Mesendoderm (in vitro differentiated cells): ENCODE results near the gene NIBAN1.

Source experiments
- DNase-seq: peaks from one replicate; pipeline ENCODE4 v3.0.0; 2013
- H2AK5ac ChIP-seq: 2 replicates; pipeline ENCODE4 v1.6.1; 2013; ENCODE audit warnings: low read length, inconsistent platforms
- H2BK120ac ChIP-seq: 2 replicates; pipeline ENCODE4 v1.6.1; 2013; ENCODE audit warnings: low read depth, mild to moderate bottlenecking, low read length, moderate library complexity, mixed read lengths
- H2BK15ac ChIP-seq: replicated peaks from 2 replicates; pipeline ENCODE4 v1.6.1; 2013; ENCODE audit warnings: low read depth, mild to moderate bottlenecking, moderate library complexity
- H2BK5ac ChIP-seq: 2 replicates; pipeline ENCODE4 v1.6.1; 2013; ENCODE audit warnings: low read length, inconsistent platforms
- H3K18ac ChIP-seq: 2 replicates; pipeline ENCODE4 v1.6.1; 2013; ENCODE audit warnings: mild to moderate bottlenecking, low read length, mixed read lengths
- H3K23ac ChIP-seq: one replicate; pipeline ENCODE4 v1.6.1; 2013; ENCODE audit warnings: low read length
- H3K27ac ChIP-seq: 2 replicates; pipeline ENCODE4 v1.5.1; 2013; ENCODE audit warnings: low read depth, mild to moderate bottlenecking, inconsistent platforms, low read length, moderate library complexity
- H3K27me3 ChIP-seq: 2 replicates; pipeline ENCODE4 v1.6.1; 2013; ENCODE audit warnings: low read length, control low read depth, mild to moderate bottlenecking, inconsistent platforms; ENCODE audit not compliant: insufficient read depth, poor library complexity
- H3K36me3 ChIP-seq: 2 replicates; pipeline ENCODE4 v1.6.1; 2013; ENCODE audit warnings: low read length, inconsistent platforms; ENCODE audit not compliant: control insufficient read depth, insufficient read depth
- H3K4ac ChIP-seq: one replicate; pipeline ENCODE4 v1.6.1; 2013; ENCODE audit warnings: low read depth, mild to moderate bottlenecking, low read length, moderate library complexity
- H3K4me1 ChIP-seq: 2 replicates; pipeline ENCODE4 v1.6.1; 2013; ENCODE audit warnings: low read depth, low read length, inconsistent platforms; ENCODE audit not compliant: control insufficient read depth
- H3K4me2 ChIP-seq: 2 replicates; pipeline ENCODE4 v1.6.1; 2013; ENCODE audit warnings: low read length
- H3K4me3 ChIP-seq: 2 replicates; pipeline ENCODE4 v1.5.1; 2013; ENCODE audit warnings: mild to moderate bottlenecking, low read length
- H3K56ac ChIP-seq: one replicate; pipeline ENCODE4 v1.6.1; 2013; ENCODE audit warnings: low read length
- H3K79me1 ChIP-seq: 2 replicates; pipeline ENCODE4 v1.6.1; 2013; ENCODE audit warnings: low read length, inconsistent platforms
- H3K79me2 ChIP-seq: 2 replicates; pipeline ENCODE4 v1.6.1; 2013; ENCODE audit warnings: mild to moderate bottlenecking, low read length; ENCODE audit not compliant: control insufficient read depth, insufficient read depth
- H3K9ac ChIP-seq: 2 replicates; pipeline ENCODE4 v1.6.1; 2013; ENCODE audit warnings: low read length, inconsistent platforms
- H4K5ac ChIP-seq: one replicate; pipeline ENCODE4 v1.6.1; 2013; ENCODE audit warnings: low read length
- H4K8ac ChIP-seq: one replicate; pipeline ENCODE4 v1.6.1; 2013; ENCODE audit warnings: low read depth, mild to moderate bottlenecking, control low read depth, low read length, moderate library complexity
- WGBS: extraction: QIAGEN DNeasy Blood & Tissue Kit; methylation state at CpG from one replicate; pipeline ENCODE4 v1.1.7; 2013; ENCODE audit warnings: low lambda C conversion rate, missing lambda C conversion rate; ENCODE audit not compliant: insufficient coverage; ENCODE audit errors: extremely low coverage; 5-methylcytosine and 5-hydroxymethylcytosine counted together

NIBAN1 gene

GRCh38 chr1:184932319-184932718 lies 42.0 kb downstream of the NIBAN1 start:
- Histone ChIP-seq H3K9ac (no peak overlapping the region), H3K4ac (no peak overlapping the region), H3K23ac (no peak overlapping the region), H3K27me3 (no peaks in the 10 kb centered on the region), H3K56ac (no peak overlapping the region), H4K8ac (no peak overlapping the region), H2BK15ac (no peak overlapping the region), H3K79me1 (no peaks in the 10 kb centered on the region), H4K5ac (no peak overlapping the region), H3K27ac (no peak overlapping the region), H3K79me2 (no peaks in the 10 kb centered on the region), H3K4me1 (peaks cover 1% of the 10 kb centered on the region), H2BK5ac (no peak overlapping the region), H2AK5ac (no peak overlapping the region), H3K4me2 (no peak overlapping the region), H2BK120ac (no peak overlapping the region), H3K4me3 (no peak overlapping the region), H3K36me3 (no peaks in the 10 kb centered on the region), H3K18ac (no peak overlapping the region)
- no peak for DNase-seq
- no CpG with 5 or more reads among the region's 7 CpGs for WGBS

GRCh38 chr1:184931566-184931965 lies 42.7 kb downstream of the NIBAN1 start:
- H2BK15ac ChIP-seq = no peak overlapping the region
- no peaks in the 10 kb centered on the region for H3K36me3 ChIP-seq
- no peaks in the 10 kb centered on the region for H3K79me2 ChIP-seq
- no peak overlapping the region for H3K4me3 ChIP-seq
- no peak for DNase-seq
- no peak overlapping the region for H3K9ac ChIP-seq
- H3K56ac ChIP-seq = no peak overlapping the region
- H3K4ac ChIP-seq = no peak overlapping the region
- H4K8ac ChIP-seq = no peak overlapping the region
- H3K18ac ChIP-seq = no peak overlapping the region
- H2AK5ac ChIP-seq = no peak overlapping the region
- H3K27ac ChIP-seq = no peak overlapping the region
- H3K23ac ChIP-seq = no peak overlapping the region
- no peak overlapping the region for H3K4me2 ChIP-seq
- H3K4me1 ChIP-seq = peaks cover 1% of the 10 kb centered on the region
- H2BK120ac ChIP-seq = no peak overlapping the region
- no peaks in the 10 kb centered on the region for H3K79me1 ChIP-seq
- no peak overlapping the region for H2BK5ac ChIP-seq
- H4K5ac ChIP-seq = no peak overlapping the region
- WGBS = no CpG with 5 or more reads among the region's 1 CpG
- no peaks in the 10 kb centered on the region for H3K27me3 ChIP-seq

DNA sequence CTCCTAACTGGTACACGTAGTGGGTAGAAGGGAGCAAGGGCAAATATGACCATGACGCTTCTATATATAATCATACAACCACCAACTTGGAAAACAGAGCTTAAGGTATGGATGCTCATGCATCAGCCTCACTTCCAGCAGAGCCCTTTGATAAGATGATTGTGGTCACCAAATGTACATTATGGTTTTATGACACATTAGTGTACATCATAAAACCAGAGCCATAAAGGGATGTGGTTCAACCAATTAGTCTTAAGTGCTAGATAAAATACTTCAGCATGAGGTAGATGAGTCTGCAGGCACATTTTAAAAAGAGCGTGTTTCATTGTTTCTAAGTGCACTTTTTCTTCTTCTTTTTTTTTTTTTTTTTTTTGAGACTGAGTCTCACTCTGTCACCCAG lies 43.7 kb downstream of the NIBAN1 start:
- Histone ChIP-seq H3K27me3 (no peaks in the 10 kb centered on the region), H3K23ac (no peak overlapping the region), H4K8ac (no peak overlapping the region), H3K18ac (no peak overlapping the region), H2BK15ac (no peak overlapping the region), H2BK120ac (no peak overlapping the region), H3K79me1 (no peaks in the 10 kb centered on the region), H3K27ac (no peak overlapping the region), H4K5ac (no peak overlapping the region), H3K36me3 (no peaks in the 10 kb centered on the region), H2AK5ac (no peak overlapping the region), H3K79me2 (no peaks in the 10 kb centered on the region), H2BK5ac (no peak overlapping the region), H3K56ac (no peak overlapping the region), H3K4me3 (no peak overlapping the region), H3K4me2 (no peak overlapping the region), H3K4ac (no peak overlapping the region), H3K4me1 (no peaks in the 10 kb centered on the region), H3K9ac (no peak overlapping the region)
- no peak for DNase-seq
- no CpG with 5 or more reads among the region's 3 CpGs for WGBS

DNA sequence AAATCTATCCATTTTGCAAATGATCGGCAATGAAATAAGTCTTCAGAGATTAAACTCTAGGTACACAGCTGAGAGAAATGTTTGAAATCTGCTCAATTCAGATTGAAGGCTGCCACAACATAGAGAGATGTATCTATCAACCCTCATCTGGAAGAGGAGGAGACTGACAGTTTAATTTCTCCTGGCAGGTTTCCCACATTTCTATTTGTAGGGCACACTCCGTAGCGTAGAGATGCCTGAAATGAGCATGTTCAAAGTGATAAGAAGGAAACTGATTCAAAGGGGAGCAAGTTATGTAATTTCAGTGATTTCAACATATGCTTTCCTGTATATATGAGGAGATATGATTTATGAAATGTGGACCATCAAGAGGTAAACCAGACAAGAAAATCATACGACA lies 44.1 kb downstream of the NIBAN1 start:
- no peaks in the 10 kb centered on the region for H3K36me3 ChIP-seq
- no peak overlapping the region for H3K4me3 ChIP-seq
- no peaks in the 10 kb centered on the region for H3K4me1 ChIP-seq
- no peak overlapping the region for H3K18ac ChIP-seq
- H3K56ac ChIP-seq = no peak overlapping the region
- H3K23ac ChIP-seq = no peak overlapping the region
- no peak overlapping the region for H2BK120ac ChIP-seq
- H3K27me3 ChIP-seq = no peaks in the 10 kb centered on the region
- H4K8ac ChIP-seq = no peak overlapping the region
- H3K27ac ChIP-seq = no peak overlapping the region
- H3K4me2 ChIP-seq = no peak overlapping the region
- no peaks in the 10 kb centered on the region for H3K79me1 ChIP-seq
- no peak overlapping the region for H2BK15ac ChIP-seq
- no CpG with 5 or more reads among the region's 4 CpGs for WGBS
- H3K79me2 ChIP-seq = no peaks in the 10 kb centered on the region
- H4K5ac ChIP-seq = no peak overlapping the region
- no peak overlapping the region for H2BK5ac ChIP-seq
- no peak overlapping the region for H3K4ac ChIP-seq
- H3K9ac ChIP-seq = no peak overlapping the region
- DNase-seq = no peak
- H2AK5ac ChIP-seq = no peak overlapping the region

GRCh38 chr1:184929711-184930202 lies 44.6 kb downstream of the NIBAN1 start:
- Histone ChIP-seq H3K79me2 (no peaks in the 10 kb centered on the region), H4K5ac (no peak overlapping the region), H3K4ac (no peak overlapping the region), H2BK5ac (no peak overlapping the region), H3K27ac (no peak overlapping the region), H3K4me1 (no peaks in the 10 kb centered on the region), H3K79me1 (no peaks in the 10 kb centered on the region), H3K56ac (no peak overlapping the region), H3K27me3 (no peaks in the 10 kb centered on the region), H3K23ac (no peak overlapping the region), H3K9ac (no peak overlapping the region), H2AK5ac (no peak overlapping the region), H3K4me2 (no peak overlapping the region), H3K36me3 (no peaks in the 10 kb centered on the region), H4K8ac (no peak overlapping the region), H3K18ac (no peak overlapping the region), H2BK120ac (no peak overlapping the region), H2BK15ac (no peak overlapping the region), H3K4me3 (no peak overlapping the region)
- no peak for DNase-seq
- WGBS = no CpG with 5 or more reads among the region's 3 CpGs

GRCh38 chr1:184928394-184928793 lies 45.9 kb downstream of the NIBAN1 start:
- Histone ChIP-seq H3K4me3 (no peak overlapping the region), H3K27ac (no peak overlapping the region), H3K23ac (no peak overlapping the region), H3K4me1 (no peaks in the 10 kb centered on the region), H3K4me2 (no peak overlapping the region), H3K18ac (no peak overlapping the region), H2BK15ac (no peak overlapping the region), H2AK5ac (no peak overlapping the region), H3K9ac (no peak overlapping the region), H3K36me3 (no peaks in the 10 kb centered on the region), H2BK120ac (no peak overlapping the region), H4K5ac (no peak overlapping the region), H3K79me2 (no peaks in the 10 kb centered on the region), H3K79me1 (no peaks in the 10 kb centered on the region), H4K8ac (no peak overlapping the region), H3K4ac (no peak overlapping the region), H3K56ac (no peak overlapping the region), H2BK5ac (no peak overlapping the region), H3K27me3 (no peaks in the 10 kb centered on the region)
- no peak for DNase-seq
- WGBS = no CpG with 5 or more reads among the region's 2 CpGs
